SK-N-SH (cell line): ENCODE data around the gene CCT2. TPM values are rescaled to one million over a fixed set of nuclear protein-coding genes. Genes with fewer than 3 reads are reported as not detected.

Experiments
- CTCF ChIA-PET: fragments of 300-600, 350-600 bp; formaldehyde crosslinking; extraction: SDS; loops from one replicate; lab custom pipeline; 2021; lab: Yijun Ruan, JAX
- POLR2A ChIA-PET: fragments of 350-600 bp; sonication (Branson Sonifier 250); formaldehyde crosslinking; extraction: SDS; loops from one replicate; lab custom pipeline; 2020; ENCODE audit warnings: antibody characterized with exemption, inconsistent platforms; lab: Yijun Ruan, JAX
- DNase-seq: peaks from one replicate; pipeline ENCODE4 v3.0.0; 2012
- H2AFZ ChIP-seq: fragments of 200-600 bp; sonication (generic); 2 replicates; pipeline ENCODE4 v1.8.1; 2016; ENCODE audit warnings: antibody characterized with exemption, mild to moderate bottlenecking, low read depth
- H3F3A ChIP-seq: fragments of 200-600 bp; sonication (generic); replicated peaks from 2 replicates; pipeline ENCODE3; 2016; ENCODE audit warnings: antibody characterized with exemption, mild to moderate bottlenecking; ENCODE audit not compliant: insufficient read depth
- H3K27ac ChIP-seq, 2 experiments: fragments of 200-500 bp in 1 of 2; fragments of 200-600 bp in 1 of 2; sonication (Bioruptor generic) in 1 of 2; sonication (generic), shearing (Covaris generic) in 1 of 2; 2 replicates each; pipeline versions ENCODE4 v1.5.1 to v1.6.1; 2014 to 2016; ENCODE audit warnings: low read depth in 2 of 2, inconsistent platforms in 1 of 2, low read length in 1 of 2, mild to moderate bottlenecking in 1 of 2, mixed read lengths in 1 of 2
- H3K27me3 ChIP-seq: fragments of 200-600 bp; sonication (generic), shearing (Covaris generic); 2 replicates; pipeline ENCODE4 v1.6.1; 2016; ENCODE audit warnings: mixed run types; ENCODE audit not compliant: insufficient read depth
- H3K36me3 ChIP-seq, 2 experiments: fragments of 200-500 bp in 1 of 2; fragments of 200-600 bp in 1 of 2; sonication (Bioruptor generic) in 1 of 2; sonication (generic) in 1 of 2; replicated peaks in 1 of 2; 2 replicates each; pipeline versions ENCODE3 to v1.5.1; 2014 to 2016; ENCODE audit warnings: low read length in 1 of 2, mild to moderate bottlenecking in 1 of 2; ENCODE audit not compliant: insufficient read depth in 2 of 2, control insufficient read depth in 1 of 2
- H3K4me1 ChIP-seq, 2 experiments: fragments of 200-500 bp in 1 of 2; fragments of 200-600 bp in 1 of 2; sonication (Bioruptor generic) in 1 of 2; sonication (generic), shearing (Covaris generic) in 1 of 2; 2 replicates each; pipeline versions ENCODE4 v1.5.1 to v1.6.1; 2014 to 2016; ENCODE audit warnings: low read depth in 1 of 2, low read length in 1 of 2, mixed run types in 1 of 2; ENCODE audit not compliant: insufficient read depth in 2 of 2, control insufficient read depth in 1 of 2
- H3K4me2 ChIP-seq: fragments of 200-600 bp; sonication (generic), shearing (Covaris generic); 2 replicates; pipeline ENCODE4 v1.6.1; 2017; ENCODE audit warnings: mixed run types
- H3K4me3 ChIP-seq, 2 experiments: fragments of 200-500 bp in 1 of 2; fragments of 200-600 bp in 1 of 2; sonication (Bioruptor generic) in 1 of 2; sonication (generic), shearing (Covaris generic) in 1 of 2; 2 replicates each; pipeline versions ENCODE4 v1.5.1 to v1.8.1; 2014 to 2016; ENCODE audit warnings: low read depth in 2 of 2, inconsistent platforms in 1 of 2, low read length in 1 of 2, mild to moderate bottlenecking in 1 of 2, mixed read lengths in 1 of 2, moderate library complexity in 1 of 2
- H3K79me2 ChIP-seq: fragments of 200-600 bp; sonication (generic); 2 replicates; pipeline ENCODE4 v1.8.1; 2017; ENCODE audit warnings: mild to moderate bottlenecking; ENCODE audit not compliant: insufficient read depth
- H3K9ac ChIP-seq: fragments of 200-600 bp; sonication (generic); 2 replicates; pipeline ENCODE4 v1.6.1; 2017; ENCODE audit warnings: mixed run types
- H3K9me2 ChIP-seq: fragments of 200-600 bp; sonication (generic); 2 replicates; pipeline ENCODE4 v1.6.1; 2017; ENCODE audit warnings: mixed run types
- H3K9me3 ChIP-seq: fragments of 200-600 bp; sonication (generic); 2 replicates; pipeline ENCODE4 v1.6.1; 2017; ENCODE audit warnings: mixed run types, mild to moderate bottlenecking, moderate library complexity
- H4K20me1 ChIP-seq: fragments of 200-600 bp; sonication (generic); 2 replicates; pipeline ENCODE4 v1.6.1; 2017; ENCODE audit warnings: mild to moderate bottlenecking, mixed run types; ENCODE audit not compliant: insufficient read depth
- CHD2 ChIP-seq: fragments of 150-350 bp; IDR thresholded peaks from 2 replicates; pipeline ENCODE4 v1.6.1; 2018; ENCODE audit warnings: low read length; ENCODE audit not compliant: partially characterized antibody
- EZH2phosphoT487 ChIP-seq: fragments of 200-600 bp; sonication (generic); IDR thresholded peaks from 2 replicates; pipeline ENCODE4 v1.6.1; 2017; ENCODE audit warnings: low read depth, mixed run types, mild to moderate bottlenecking, antibody characterized with exemption, moderate library complexity, borderline replicate concordance
- FOSL2 ChIP-seq: IDR thresholded peaks from 2 replicates; pipeline ENCODE4 v1.4.0; 2012; ENCODE audit warnings: low read depth, mild to moderate bottlenecking, moderate library complexity, borderline replicate concordance
- FOXJ3 ChIP-seq: sonication (generic); formaldehyde crosslinking; IDR thresholded peaks from 2 replicates; pipeline ENCODE4 v1.5.1; 2020; ENCODE audit warnings: mild to moderate bottlenecking, missing genetic modification reagents
- GATA2 ChIP-seq: sonication (generic); formaldehyde crosslinking; IDR thresholded peaks from 2 replicates; pipeline ENCODE4 v1.5.0; 2020; ENCODE audit warnings: mild to moderate bottlenecking, missing genetic modification reagents
- NFIC ChIP-seq: IDR thresholded peaks from 2 replicates; pipeline ENCODE4 v1.4.0; 2012; ENCODE audit warnings: borderline replicate concordance
- NRF1 ChIP-seq: IDR thresholded peaks from 2 replicates; pipeline ENCODE4 v1.6.1; 2012; ENCODE audit warnings: low read depth, mild to moderate bottlenecking, low read length
- PBX3 ChIP-seq: IDR thresholded peaks from 2 replicates; pipeline ENCODE4; 2012
- RCOR1 ChIP-seq: fragments of 150-350 bp; IDR thresholded peaks from 2 replicates; pipeline ENCODE4 v1.6.1; 2017; ENCODE audit warnings: antibody characterized with exemption, low read length
- REST ChIP-seq: IDR thresholded peaks from 2 replicates; pipeline ENCODE4 v1.6.1; 2012; ENCODE audit warnings: mild to moderate bottlenecking, low read depth, low read length, moderate library complexity
- RXRA ChIP-seq: IDR thresholded peaks from 2 replicates; pipeline ENCODE4 v1.4.0; 2012; ENCODE audit warnings: low read depth, mild to moderate bottlenecking, borderline replicate concordance
- ZBTB33 ChIP-seq: IDR thresholded peaks from 2 replicates; pipeline ENCODE4 v1.4.0; 2012; ENCODE audit warnings: low read depth, borderline replicate concordance
- WGBS: methylation state at CpG from one replicate; pipeline ENCODE4 v1.1.6; 2017; ENCODE audit warnings: low lambda C conversion rate; 5-methylcytosine and 5-hydroxymethylcytosine counted together
- polyA plus RNA-seq, 3 experiments: library from polyadenylated mRNA; depleted of rRNA; stranded (reverse); fragments of >200 nt; gene quantifications; 2 replicates each; pipeline ENCODE4 v1.2.3, GENCODE V29; 2012

CCT2 gene
- polyA plus RNA-seq, 1 of the 3 experiments (the other 2 are of a cell fraction) = 181 TPM

- TF ChIP-seq ZBTB33 (no peak), RCOR1 (no peak), REST (no peak), NFIC (no peak), RXRA (no peak), PBX3 (no peak), FOXJ3 (CRISPR knock-in tag) (no peak), CHD2 (no peak), GATA2 (CRISPR knock-in tag) (no peak), EZH2phosphoT487 (no peak)
Observed at GRCh38 chr12:69647178-69647577, 61.9 kb downstream of the CCT2 start (continued).

- H2AFZ ChIP-seq = peak overlapping the region; percentile 47; the same call in 1 of the 2 replicates
- H3K27ac ChIP-seq = peak overlapping the region in 1 of 2 experiments; percentile 27; a peak in 1 of 4 replicates
- H3K9me2 ChIP-seq = no peaks in the 10 kb centered on the region
- no peaks in the 10 kb centered on the region for H3F3A ChIP-seq
- H3K9me3 ChIP-seq = no peaks in the 10 kb centered on the region
- no peak overlapping the region for H3K4me3 ChIP-seq
- no peak for TF ChIP-seq NRF1
- TF ChIP-seq FOSL2 = 0 out of 2 replicates have a peak, but pooled peaks have one; percentile 33
- WGBS = 66% methylated on average over 3 of the region's 3 CpGs
- H3K27me3 ChIP-seq = no peaks in the 10 kb centered on the region
- H3K79me2 ChIP-seq = no peaks in the 10 kb centered on the region
- CTCF ChIA-PET = interaction anchor here (6.4 kb wide), 1 partner anchor 9 kb away, joined by 46 read pairs; no protein-coding TSS in a partner anchor
- no peaks in the 10 kb centered on the region for H3K36me3 ChIP-seq
- DNase-seq = no peak
- no peak overlapping the region for H3K9ac ChIP-seq
- no peaks in the 10 kb centered on the region for H4K20me1 ChIP-seq
- POLR2A ChIA-PET = no interaction called here
- no peak overlapping the region for H3K4me2 ChIP-seq
- no peaks in the 10 kb centered on the region for H3K4me1 ChIP-seq
Observed at GRCh38 chr12:69648476-69648875, 63.2 kb downstream of the CCT2 start.
